Ureter (tissue), 1 donor: ENCODE data around the gene ITPRID2. TPM values are rescaled to one million over a fixed set of nuclear protein-coding genes. Genes with fewer than 3 reads are reported as not detected.

Experiments used
- DNase-seq: peaks from one replicate; pipeline ENCODE4 v3.0.0-alpha.2; 2020; ENCODE audit warnings: low spot score
- total RNA-seq: library from RNA; stranded (reverse); gene quantifications from one replicate; pipeline ENCODE4 v1.2.4, GENCODE V29; 2023
- donor health status: DM: yes; HTN: yes; CAD: no.

ITPRID2 gene
- 108 TPM for total RNA-seq

- peak; percentile 77 for DNase-seq
Observed at GRCh38 chr2:181891258-181891965, at the start of gene ITPRID2. TSS of gene ITPRID2 (plus strand) at chr2:181891730. CDS start at chr2:181892067, 337 bp downstream.

DNA sequence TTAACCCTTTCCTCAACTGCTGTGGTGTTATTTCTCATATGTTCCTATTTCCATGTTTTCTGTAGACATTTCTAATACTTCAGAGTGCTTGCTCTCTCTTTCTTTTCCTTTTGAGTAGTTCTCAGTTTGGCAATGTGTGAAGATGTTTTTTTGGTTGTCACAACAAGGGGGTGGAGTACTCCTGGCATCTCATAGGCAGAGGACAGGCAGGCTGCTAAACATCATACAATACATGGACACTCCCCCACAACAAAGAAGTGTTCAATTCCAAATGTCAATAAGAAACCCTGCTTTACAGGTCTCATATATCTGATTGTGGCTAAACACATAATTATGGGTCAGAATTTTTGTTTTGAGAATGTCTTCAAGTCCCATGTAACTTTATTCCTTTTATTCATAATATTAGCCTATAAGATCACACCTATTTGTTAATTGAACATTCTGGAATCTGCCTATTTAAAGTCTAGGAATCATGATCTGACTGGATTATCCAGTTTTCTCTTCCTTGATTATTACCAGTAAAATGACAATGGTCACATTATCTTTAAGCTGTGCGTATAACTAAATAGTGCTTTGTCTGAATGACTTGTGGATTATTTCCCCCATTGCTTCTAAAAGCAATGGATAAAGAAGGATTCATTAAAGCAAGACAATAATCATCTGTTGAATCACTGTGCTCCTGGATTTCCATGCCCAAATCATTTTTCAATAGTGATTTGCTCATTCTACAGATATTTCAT is 46.8 kb upstream of the ITPRID2 start:
- DNase-seq = no peak

- DNase-seq = no peak
Observed at GRCh38 chr2:181846399-181847197, 44.9 kb upstream of the ITPRID2 start.

- no peak for DNase-seq
Observed at GRCh38 chr2:181847198-181847556, 44.4 kb upstream of the ITPRID2 start.

DNA sequence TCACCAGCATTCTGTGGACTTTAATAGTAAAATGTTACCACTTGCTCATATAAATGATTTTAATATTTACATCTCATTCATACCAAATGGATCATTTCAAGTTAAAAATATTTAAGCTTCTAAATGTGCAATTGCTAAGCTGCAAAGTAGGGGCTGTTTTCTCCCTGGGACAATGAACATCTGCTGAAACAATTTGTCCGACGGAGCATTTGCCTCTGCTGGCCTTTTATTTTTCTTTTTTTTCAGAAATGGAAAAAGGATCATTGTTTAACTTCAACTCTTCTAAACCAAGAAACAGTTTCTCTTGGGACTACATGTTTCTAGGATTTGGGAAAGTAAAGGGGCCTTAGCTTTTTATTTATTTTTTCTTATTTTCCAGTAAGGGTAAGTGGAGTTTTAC is 43.8 kb upstream of the ITPRID2 start:
- DNase-seq = no peak

DNA sequence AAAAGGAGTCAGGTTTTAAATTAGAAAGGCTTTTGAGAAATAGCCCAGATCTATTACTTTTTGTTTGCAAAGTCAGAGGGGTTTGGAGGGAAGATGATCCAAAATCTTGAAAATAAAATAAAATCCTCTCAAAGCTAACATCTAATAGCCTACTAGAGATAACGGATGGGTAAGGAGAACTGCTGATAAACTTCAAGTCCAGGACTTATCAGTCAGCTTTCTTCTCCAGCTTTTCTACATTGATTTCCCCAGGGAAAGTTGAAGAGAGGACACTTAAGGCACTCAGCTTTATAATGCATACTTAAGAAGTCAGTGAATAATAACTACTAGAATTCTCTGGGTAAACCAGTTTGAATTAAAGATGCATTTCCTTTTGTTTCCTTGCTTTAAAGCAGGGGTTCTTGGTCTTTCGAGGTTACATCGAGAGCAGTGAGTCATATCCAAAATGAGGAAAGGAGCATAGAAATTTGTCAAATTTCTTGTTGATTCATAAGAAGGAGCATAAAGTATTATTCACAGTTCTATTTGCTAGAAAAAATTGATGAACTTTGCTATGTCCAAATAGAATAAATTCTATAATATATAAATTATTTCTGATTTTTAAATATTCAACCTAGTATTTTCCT is 43.2 kb upstream of the ITPRID2 start:
- DNase-seq = no peak

DNA sequence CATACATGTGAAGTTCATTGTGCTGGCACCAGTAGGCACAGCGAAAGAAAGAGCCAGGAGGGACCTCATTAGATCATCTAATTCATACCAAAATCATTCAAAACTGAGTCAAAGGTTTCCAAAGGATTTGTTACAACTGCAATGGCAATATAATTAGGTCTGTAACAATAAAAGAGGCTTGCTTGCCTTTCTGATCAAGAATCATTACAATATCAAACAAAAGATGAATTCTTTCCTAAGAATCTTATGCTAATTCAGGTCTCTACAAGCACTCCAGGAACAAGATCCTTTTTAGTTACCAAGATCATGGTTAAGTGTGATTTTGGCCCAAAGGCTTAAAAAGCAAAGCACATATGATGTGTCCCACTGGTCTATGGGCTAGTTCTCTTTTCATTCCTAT is 41.9 kb upstream of the ITPRID2 start:
- DNase-seq = no peak

DNA sequence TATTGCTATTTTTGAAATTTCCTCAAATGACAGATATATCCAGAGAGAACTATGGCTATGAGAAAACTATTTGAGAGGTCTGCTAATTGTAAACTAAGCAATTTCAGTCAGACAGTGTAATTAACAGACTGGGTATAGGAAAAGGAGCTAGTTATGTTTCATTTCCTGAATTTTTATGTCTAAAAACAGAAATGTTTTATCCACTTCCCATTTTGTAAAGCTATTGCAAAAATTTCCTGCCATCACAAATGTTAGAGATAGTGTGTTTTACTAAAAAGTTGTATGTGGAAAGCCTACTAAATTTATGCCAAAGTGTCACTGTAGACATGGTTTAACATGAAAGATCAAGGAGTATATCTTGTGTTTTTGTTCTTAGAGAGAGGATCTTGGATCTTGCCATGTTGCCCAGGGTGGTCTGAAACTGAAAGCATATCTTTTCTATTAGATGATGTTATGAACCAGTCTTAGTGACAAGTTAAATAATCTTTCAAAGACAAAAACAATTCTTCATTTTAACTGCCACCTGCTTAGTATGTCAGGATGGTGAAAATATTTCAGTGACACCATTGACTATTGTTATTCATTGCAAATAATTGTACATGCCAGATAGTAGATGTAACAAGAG is 40.5 kb upstream of the ITPRID2 start:
- no peak for DNase-seq

GRCh38 chr2:181851726-181852125 is 39.8 kb upstream of the ITPRID2 start:
- no peak for DNase-seq

DNA sequence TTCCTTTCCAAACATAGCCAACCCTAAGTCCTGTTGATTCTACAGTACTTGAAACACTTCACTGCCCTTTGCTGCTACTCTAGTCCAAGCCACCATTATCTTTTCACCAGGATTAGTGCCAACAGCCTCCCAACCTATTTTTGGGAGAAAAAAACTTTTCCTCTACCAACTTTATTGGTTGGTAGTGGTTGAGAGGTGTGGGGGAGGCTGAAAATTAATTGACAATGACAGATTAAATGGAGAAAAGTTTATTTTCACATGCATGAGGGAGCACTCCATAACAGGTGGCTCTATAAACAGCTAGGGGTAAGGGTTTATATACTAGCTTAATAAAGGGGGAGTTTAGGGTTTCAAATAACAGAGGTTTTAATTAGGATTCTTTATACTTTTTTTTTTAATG is 37.8 kb upstream of the ITPRID2 start:
- no peak for DNase-seq

- no peak for DNase-seq
Observed at GRCh38 chr2:181857483-181857882, 34.0 kb upstream of the ITPRID2 start.

- DNase-seq = no peak
Observed at GRCh38 chr2:181858600-181858999, 32.9 kb upstream of the ITPRID2 start.

DNA sequence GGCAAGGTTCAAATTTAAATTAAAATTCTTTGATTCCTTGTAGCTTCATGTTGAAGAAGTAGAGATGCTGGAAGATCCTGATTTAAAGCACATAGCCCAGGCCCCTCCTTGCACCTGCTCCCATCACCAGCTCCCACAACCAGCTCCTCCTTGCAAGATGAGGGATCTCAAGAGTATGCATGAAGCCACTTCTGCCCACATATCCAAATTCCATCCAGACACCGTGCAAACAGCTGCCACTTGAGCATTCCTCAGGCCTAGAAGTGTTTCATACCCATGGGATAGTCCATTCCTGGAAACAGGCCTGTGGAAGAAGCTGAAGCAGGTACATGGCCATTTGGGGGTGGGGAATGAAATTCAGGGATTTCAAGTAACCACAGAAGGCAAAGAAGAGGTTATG is 32.4 kb upstream of the ITPRID2 start:
- DNase-seq = no peak

DNA sequence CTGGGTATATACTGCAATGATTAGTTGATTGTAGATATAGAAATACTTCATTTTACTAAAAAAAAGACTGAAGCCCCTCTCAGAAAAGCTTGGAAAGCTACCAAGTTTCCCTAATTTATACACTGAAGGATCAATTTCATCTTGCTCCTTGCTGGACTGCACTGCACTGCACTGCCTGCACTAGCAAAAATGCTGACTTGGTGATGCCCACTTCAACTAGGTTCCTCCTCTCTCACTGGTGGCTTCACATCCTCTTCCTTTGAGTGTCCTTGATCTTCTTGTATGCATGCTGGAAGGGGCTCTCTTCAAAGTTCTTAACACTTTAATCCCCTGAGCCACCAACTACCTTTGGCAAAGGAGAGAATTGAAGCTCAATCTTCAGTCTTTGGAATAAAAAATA is 31.7 kb upstream of the ITPRID2 start:
- DNase-seq = no peak

DNA sequence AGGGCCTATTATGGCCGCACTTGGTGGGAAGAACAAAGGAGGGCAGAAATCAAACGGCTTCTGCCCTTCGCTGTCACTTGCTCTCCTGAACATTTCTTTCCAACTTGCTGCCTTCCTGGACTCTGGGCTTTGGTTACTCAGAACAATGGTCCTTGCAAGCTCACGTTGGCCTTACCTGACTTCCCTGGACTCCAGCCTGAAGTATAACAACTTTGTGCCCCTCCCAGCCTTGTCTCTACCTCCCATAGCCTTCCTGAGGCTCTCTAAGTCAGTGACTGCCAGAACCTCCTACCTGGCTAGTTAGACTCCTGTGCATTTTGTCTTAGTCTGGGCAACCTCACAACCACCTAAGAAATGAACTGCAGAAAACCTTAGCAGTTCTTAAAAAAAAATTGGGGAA is 30.2 kb upstream of the ITPRID2 start:
- DNase-seq = no peak

- DNase-seq = no peak
Observed at GRCh38 chr2:181862583-181863281, 28.8 kb upstream of the ITPRID2 start.

DNA sequence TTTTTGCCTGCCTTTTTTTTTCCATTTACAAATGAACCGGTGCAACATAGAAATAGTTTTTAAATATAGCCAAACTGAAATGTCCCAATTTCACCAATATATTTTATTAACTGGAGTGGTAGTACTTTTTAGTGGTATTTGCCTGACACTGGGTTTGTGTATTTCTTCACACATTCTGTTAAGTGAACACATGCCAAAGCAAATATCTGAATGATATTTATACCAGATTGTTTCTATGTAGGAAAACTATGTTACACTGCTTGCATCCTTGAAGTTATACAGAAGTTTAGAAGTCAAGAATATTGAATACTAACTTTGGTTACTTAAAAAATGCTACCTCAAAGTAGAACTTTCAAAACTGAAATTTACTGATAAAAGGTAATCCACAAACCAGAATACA is 19.4 kb upstream of the ITPRID2 start:
- DNase-seq = no peak

DNA sequence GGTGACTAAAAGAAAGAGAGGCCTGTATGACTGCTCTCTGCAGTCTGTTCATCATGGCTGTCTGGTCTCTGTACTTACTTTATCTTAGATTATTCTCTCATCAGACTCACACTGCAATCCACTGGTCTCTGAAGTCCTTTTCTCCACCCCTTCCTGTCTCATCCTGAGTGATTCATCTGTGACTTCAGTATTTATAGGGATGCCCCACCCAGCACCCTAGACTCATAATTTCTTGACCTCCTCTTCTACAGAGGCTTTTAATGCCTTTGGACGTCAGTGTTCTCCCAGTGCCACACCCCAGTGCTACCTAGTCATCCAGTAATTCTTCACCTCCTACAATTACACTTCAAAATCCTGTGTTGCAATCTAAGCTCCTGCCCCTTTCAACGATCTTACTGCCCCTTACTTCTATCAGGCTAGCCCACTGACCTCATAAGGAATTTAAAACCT is 14.9 kb upstream of the ITPRID2 start:
- no peak for DNase-seq

DNA sequence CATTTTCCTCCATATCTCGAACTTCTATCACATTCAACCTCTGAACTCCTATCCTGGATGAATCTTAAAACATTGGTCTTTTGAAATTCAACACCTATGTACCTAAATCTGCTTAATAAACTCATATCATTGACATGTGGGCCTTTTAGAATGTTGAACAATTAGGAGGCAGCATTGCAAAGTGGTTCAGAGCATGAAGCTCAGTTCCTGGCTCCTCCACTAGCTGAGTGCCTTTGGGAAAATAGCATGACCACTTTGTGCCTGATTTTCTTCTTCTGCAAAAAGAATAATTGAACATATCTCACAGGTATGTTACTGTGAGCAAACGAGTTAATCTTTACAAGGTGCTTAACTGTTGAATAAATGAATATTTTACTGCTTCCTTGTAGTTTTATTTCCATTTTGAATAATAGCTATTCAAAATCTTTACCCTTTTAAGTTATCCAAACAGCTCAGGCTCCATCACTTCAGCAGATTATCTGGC is 14.3 kb upstream of the ITPRID2 start:
- DNase-seq = no peak

DNA sequence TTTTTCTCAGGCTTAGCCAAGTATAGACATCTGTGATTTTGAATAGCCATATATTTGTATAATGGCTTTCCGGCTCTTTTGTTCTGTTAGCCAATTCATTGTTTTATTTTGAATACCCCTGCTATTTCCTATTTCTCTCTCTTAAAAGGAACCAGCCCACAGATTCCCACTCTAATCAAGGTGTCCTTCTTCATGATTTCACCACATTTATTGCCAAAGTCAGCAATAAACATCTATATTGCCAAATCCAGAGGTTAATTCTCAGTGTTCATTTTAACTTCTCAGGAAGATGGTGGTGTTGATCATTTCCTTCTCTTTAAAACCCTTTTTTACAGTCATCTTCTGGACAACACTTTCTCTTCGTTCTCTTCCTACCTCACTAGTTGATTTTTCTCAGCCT is 13.1 kb upstream of the ITPRID2 start:
- DNase-seq = no peak

- no peak for DNase-seq
Observed at GRCh38 chr2:181879295-181879694, 12.2 kb upstream of the ITPRID2 start.
